OCI-LY1 (cell line): ENCODE data around the gene TEP1.

ENCODE experiments used
- H2AFZ ChIP-seq: fragments of 200-600 bp; sonication (generic), shearing (Covaris generic); 2 replicates; pipeline ENCODE4 v1.6.0; 2014; ENCODE audit warnings: antibody characterized with exemption, mild to moderate bottlenecking, low read length
- H3F3A ChIP-seq: fragments of 200-600 bp; sonication (generic), shearing (Covaris generic); 2 replicates; pipeline ENCODE4 v1.6.0; 2014; ENCODE audit warnings: mild to moderate bottlenecking, antibody characterized with exemption, low read length, moderate library complexity; ENCODE audit not compliant: insufficient read depth
- H3K27ac ChIP-seq: fragments of 200-600 bp; sonication (generic); 2 replicates; pipeline ENCODE4 v1.5.1; 2014; ENCODE audit warnings: low read length, mixed run types, mild to moderate bottlenecking, low read depth; ENCODE audit not compliant: poor library complexity, severe bottlenecking
- H3K27me3 ChIP-seq: fragments of 200-600 bp; sonication (generic); 2 replicates; pipeline ENCODE4 v1.6.0; 2014; ENCODE audit warnings: antibody characterized with exemption, mild to moderate bottlenecking, low read length, moderate library complexity; ENCODE audit not compliant: insufficient read depth
- H3K36me3 ChIP-seq: fragments of 200-600 bp; sonication (generic); 2 replicates; pipeline ENCODE4 v1.6.1; 2014; ENCODE audit warnings: mild to moderate bottlenecking, antibody characterized with exemption, low read length, moderate library complexity, mixed read lengths; ENCODE audit not compliant: insufficient read depth
- H3K4me1 ChIP-seq: fragments of 200-600 bp; sonication (generic); 2 replicates; pipeline ENCODE4 v1.5.1; 2014; ENCODE audit warnings: mild to moderate bottlenecking, low read length, moderate library complexity; ENCODE audit not compliant: insufficient read depth, severe bottlenecking
- H3K4me2 ChIP-seq: fragments of 200-600 bp; sonication (generic), shearing (Covaris generic); 2 replicates; pipeline ENCODE4 v1.6.1; 2014; ENCODE audit warnings: low read length
- H3K4me3 ChIP-seq: fragments of 200-600 bp; sonication (generic); 2 replicates; pipeline ENCODE4 v1.5.1; 2014; ENCODE audit warnings: low read length, low read depth, mild to moderate bottlenecking, mixed read lengths; ENCODE audit not compliant: poor library complexity, severe bottlenecking
- H3K79me2 ChIP-seq: fragments of 200-600 bp; shearing (Covaris generic); 2 replicates; pipeline ENCODE4 v1.6.1; 2016; ENCODE audit warnings: mixed run types, low read length, mixed read lengths; ENCODE audit not compliant: insufficient read depth
- H3K9ac ChIP-seq: fragments of 200-600 bp; sonication (generic), shearing (Covaris generic); 2 replicates; pipeline ENCODE4 v1.6.1; 2014; ENCODE audit warnings: mild to moderate bottlenecking, low read length, mixed read lengths
- H3K9me2 ChIP-seq: fragments of 200-600 bp; sonication (generic), shearing (Covaris generic); 2 replicates; pipeline ENCODE4 v1.6.1; 2014; ENCODE audit warnings: low read depth, mild to moderate bottlenecking, low read length, mixed read lengths
- H3K9me3 ChIP-seq: fragments of 200-600 bp; shearing (Covaris generic); 2 replicates; pipeline ENCODE4 v1.6.1; 2014; ENCODE audit warnings: low read length, mixed read lengths
- H4K20me1 ChIP-seq: fragments of 200-600 bp; sonication (generic), shearing (Covaris generic); 2 replicates; pipeline ENCODE4 v1.6.0; 2016; ENCODE audit warnings: mild to moderate bottlenecking, low read length; ENCODE audit not compliant: insufficient read depth
- EZH2 ChIP-seq: fragments of 200-600 bp; sonication (generic), shearing (Covaris generic); IDR thresholded peaks from 2 replicates; pipeline ENCODE4 v1.8.0; 2017; ENCODE audit warnings: borderline replicate concordance, mixed run types, mild to moderate bottlenecking, antibody characterized with exemption, low read length, moderate library complexity, mixed read lengths
- TF ChIP-seq, protein P1 (sequence below): fragments of 200-600 bp; sonication (generic), shearing (Covaris generic); IDR thresholded peaks from 2 replicates; pipeline ENCODE4 v1.5.1; 2017; ENCODE audit warnings: mild to moderate bottlenecking, antibody characterized with exemption, low read length, moderate library complexity, mixed read lengths

The TEP1 gene

DNA sequence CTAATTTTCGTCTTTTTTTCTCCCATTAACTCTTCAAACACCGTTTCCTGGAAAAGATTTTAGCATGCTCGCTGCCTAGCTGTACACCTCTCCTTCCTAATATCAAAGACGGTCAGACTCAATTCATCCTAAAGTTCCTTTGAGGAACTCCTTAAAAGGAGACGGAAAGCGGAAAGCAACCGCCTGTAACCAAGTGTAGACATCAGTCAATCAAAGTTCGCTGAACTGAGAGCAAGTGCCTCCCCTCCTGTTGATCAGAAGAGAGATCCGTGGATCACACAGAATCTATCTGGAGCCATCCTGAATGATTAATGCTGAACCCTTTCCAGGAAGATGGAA, 412 bp upstream of the TEP1 start:
- Histone ChIP-seq H3K27me3 (no peaks in the 10 kb centered on the region), H4K20me1 (no peaks in the 10 kb centered on the region), H3K9me3 (no peaks in the 10 kb centered on the region), H3K4me1 (peaks cover 20% of the 10 kb centered on the region), H3K9ac (peak overlapping the region; percentile 89), H3F3A (no peaks in the 10 kb centered on the region), H3K27ac (no peak overlapping the region), H2AFZ (peak overlapping the region; percentile 72), H3K4me2 (peak overlapping the region; percentile 87), H3K9me2 (no peaks in the 10 kb centered on the region), H3K79me2 (no peaks in the 10 kb centered on the region), H3K36me3 (no peaks in the 10 kb centered on the region), H3K4me3 (peak overlapping the region; percentile 96)
- TF ChIP-seq, protein P1, sequence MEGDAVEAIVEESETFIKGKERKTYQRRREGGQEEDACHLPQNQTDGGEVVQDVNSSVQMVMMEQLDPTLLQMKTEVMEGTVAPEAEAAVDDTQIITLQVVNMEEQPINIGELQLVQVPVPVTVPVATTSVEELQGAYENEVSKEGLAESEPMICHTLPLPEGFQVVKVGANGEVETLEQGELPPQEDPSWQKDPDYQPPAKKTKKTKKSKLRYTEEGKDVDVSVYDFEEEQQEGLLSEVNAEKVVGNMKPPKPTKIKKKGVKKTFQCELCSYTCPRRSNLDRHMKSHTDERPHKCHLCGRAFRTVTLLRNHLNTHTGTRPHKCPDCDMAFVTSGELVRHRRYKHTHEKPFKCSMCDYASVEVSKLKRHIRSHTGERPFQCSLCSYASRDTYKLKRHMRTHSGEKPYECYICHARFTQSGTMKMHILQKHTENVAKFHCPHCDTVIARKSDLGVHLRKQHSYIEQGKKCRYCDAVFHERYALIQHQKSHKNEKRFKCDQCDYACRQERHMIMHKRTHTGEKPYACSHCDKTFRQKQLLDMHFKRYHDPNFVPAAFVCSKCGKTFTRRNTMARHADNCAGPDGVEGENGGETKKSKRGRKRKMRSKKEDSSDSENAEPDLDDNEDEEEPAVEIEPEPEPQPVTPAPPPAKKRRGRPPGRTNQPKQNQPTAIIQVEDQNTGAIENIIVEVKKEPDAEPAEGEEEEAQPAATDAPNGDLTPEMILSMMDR: no peak
- TF ChIP-seq EZH2: no peak

DNA sequence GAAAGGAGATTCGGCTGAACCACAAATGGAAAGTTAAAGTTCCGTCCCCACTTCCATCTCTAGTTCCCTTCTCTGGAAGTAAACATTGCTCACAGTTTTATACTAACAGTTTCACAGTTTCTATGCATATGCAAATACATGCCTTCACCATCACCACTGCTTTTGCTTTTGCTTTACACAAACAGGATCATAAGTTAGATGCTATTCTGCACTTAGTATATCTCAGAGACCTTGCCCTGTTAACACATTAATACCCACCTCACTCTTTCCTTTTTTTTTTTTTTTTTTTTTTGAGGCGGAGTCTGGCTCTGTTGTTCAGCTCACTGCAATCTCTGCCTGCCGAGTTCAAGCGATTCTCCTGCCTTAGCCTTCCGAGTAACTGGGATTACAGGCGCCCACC, 890 bp downstream of the TEP1 start:
- H3K9me2 ChIP-seq: no peaks in the 10 kb centered on the region
- H3K4me3 ChIP-seq: peak overlapping the region; percentile 96
- H4K20me1 ChIP-seq: no peaks in the 10 kb centered on the region
- TF ChIP-seq, protein P1: no peak
- H3F3A ChIP-seq: no peaks in the 10 kb centered on the region
- no peaks in the 10 kb centered on the region for H3K27me3 ChIP-seq
- no peaks in the 10 kb centered on the region for H3K9me3 ChIP-seq
- peak overlapping the region; percentile 89; the same call in 1 of the 2 replicates for H3K9ac ChIP-seq
- H3K79me2 ChIP-seq: no peaks in the 10 kb centered on the region
- H3K36me3 ChIP-seq: peaks cover 9% of the 10 kb centered on the region; the same call in 1 of the 2 replicates
- H3K4me2 ChIP-seq: peak overlapping the region; percentile 87
- no peak overlapping the region for H3K27ac ChIP-seq
- H3K4me1 ChIP-seq: peaks cover 20% of the 10 kb centered on the region
- H2AFZ ChIP-seq: no peak overlapping the region

DNA sequence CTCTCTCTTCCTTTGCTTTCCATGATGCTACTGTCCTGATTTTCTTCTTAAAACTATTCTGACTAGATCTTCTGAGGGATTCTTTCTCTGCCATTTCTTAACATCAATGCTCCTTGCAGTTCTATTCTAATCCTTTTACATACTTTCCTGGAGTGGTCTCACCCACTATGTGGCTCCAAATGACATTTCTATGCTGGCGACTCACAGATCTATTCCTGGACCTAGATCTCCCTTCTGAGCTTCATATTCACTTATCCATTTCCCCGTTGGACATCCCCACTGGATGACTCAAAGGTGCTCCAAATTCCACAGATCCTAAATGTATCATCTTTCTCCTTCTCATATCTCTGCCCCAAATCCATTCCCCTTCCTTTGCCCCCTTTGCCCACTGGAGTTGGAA, 4.1 kb downstream of the TEP1 start:
- Histone ChIP-seq H3K4me3 (no peak overlapping the region), H4K20me1 (no peaks in the 10 kb centered on the region), H3K9me2 (no peaks in the 10 kb centered on the region), H3K9me3 (no peaks in the 10 kb centered on the region), H2AFZ (no peak overlapping the region), H3K79me2 (no peaks in the 10 kb centered on the region), H3F3A (no peaks in the 10 kb centered on the region), H3K4me2 (no peak overlapping the region), H3K27ac (no peak overlapping the region), H3K27me3 (no peaks in the 10 kb centered on the region), H3K4me1 (peaks cover 14% of the 10 kb centered on the region), H3K9ac (no peak overlapping the region), H3K36me3 (peaks cover 27% of the 10 kb centered on the region)
- no peak for TF ChIP-seq EZH2
- TF ChIP-seq, protein P1: no peak
